Breast epithelium (tissue), 4 donors: ENCODE measurements around the gene CLDN9. TPM values are rescaled to one million over a fixed set of nuclear protein-coding genes. Genes with fewer than 3 reads are reported as not detected.

Source experiments
- DNase-seq, 2 donors: peaks; one replicate each; pipeline ENCODE4 v3.0.0-alpha.2; 2019; ENCODE audit warnings: low spot score in 2 of 2
- H3K27ac ChIP-seq, 2 donors: fragments of 200-600 bp; sonication (generic) in 1 of 2; one replicate each; pipeline ENCODE4 v1.5.1; 2016 to 2019; ENCODE audit warnings: mild to moderate bottlenecking in 1 of 2
- H3K27me3 ChIP-seq, 2 donors: fragments of 200-600 bp; sonication (generic) in 1 of 2; one replicate each; pipeline versions ENCODE4 v1.5.1 to v1.6.0; 2017 to 2019; ENCODE audit warnings: control low read depth in 1 of 2, mild to moderate bottlenecking in 1 of 2
- H3K36me3 ChIP-seq: fragments of 200-600 bp; one replicate; pipeline ENCODE4 v1.5.1; 2019
- H3K4me1 ChIP-seq, 2 donors: fragments of 200-600 bp; sonication (generic); one replicate each; pipeline ENCODE4 v1.5.1; 2016 to 2019; ENCODE audit warnings: control low read depth in 1 of 2
- H3K4me3 ChIP-seq, 3 donors: fragments of 200-600 bp; sonication (generic); 1 replicate in 2 of 3; 2 replicates in 1 of 3; pipeline ENCODE4 v1.5.1; 2016 to 2019; ENCODE audit warnings: mild to moderate bottlenecking in 3 of 3, moderate library complexity in 2 of 3
- H3K9me3 ChIP-seq, 2 donors: fragments of 200-600 bp; sonication (generic) in 1 of 2; one replicate each; pipeline ENCODE4 v1.5.1; 2016 to 2019; ENCODE audit warnings: control low read depth in 1 of 2
- CTCF ChIP-seq, 3 donors: fragments of 450-650 bp; IDR thresholded peaks; one replicate each; pipeline ENCODE4 v1.5.1; 2016 to 2017; ENCODE audit warnings: antibody characterized with exemption in 3 of 3, mild to moderate bottlenecking in 3 of 3, moderate library complexity in 3 of 3
- POLR2A ChIP-seq: fragments of 450-650 bp; IDR thresholded peaks from one replicate; pipeline ENCODE4 v1.6.1; 2016; ENCODE audit warnings: antibody characterized with exemption, mild to moderate bottlenecking, moderate library complexity
- POLR2AphosphoS5 ChIP-seq, 3 donors: sonication (generic); formaldehyde crosslinking; IDR thresholded peaks; one replicate each; pipeline ENCODE4 v1.6.1; 2017; ENCODE audit warnings: antibody characterized with exemption in 3 of 3
- intact Hi-C: fragments of 100-400 bp; cut with DNase I; formaldehyde crosslinking; loops from one replicate; pipeline ENCODE4 v1.15.1; 2023; ENCODE audit warnings: low total_unique reads
- total RNA-seq, 3 donors: library from RNA; depleted of rRNA; stranded (reverse); fragments of >200 nt; gene quantifications; one replicate each; pipeline ENCODE4 v1.1.0, GENCODE V29; 2016

CLDN9 gene
- total RNA-seq, 3 donors from 2014 or later, result 0.15 TPM; not detected in 2

GRCh38 chr16:2975161-2975795 lies 37.4 kb upstream of the CLDN9 start:
- no peak for TF ChIP-seq POLR2AphosphoS5 (IDR thresholded peaks at IDR 0.05)
- TF ChIP-seq CTCF (IDR thresholded peaks at IDR 0.05), result no peak
- no peak for TF ChIP-seq POLR2A
- Histone ChIP-seq H3K9me3 (no peaks in the 10 kb centered on the region), H3K27ac (no peak overlapping the region), H3K36me3 (no peaks in the 10 kb centered on the region), H3K27me3 (no peaks in the 10 kb centered on the region), H3K4me3 (no peak overlapping the region), H3K4me1 (peaks cover under 1 to 4% of the 10 kb centered on the region in 2 donors)
- no peak for DNase-seq
- intact Hi-C loops, result no loop called here

GRCh38 chr16:2976201-2976600 lies 36.5 kb upstream of the CLDN9 start:
- H3K27ac ChIP-seq, result no peak overlapping the region
- intact Hi-C loops, result no loop called here
- H3K36me3 ChIP-seq, result no peaks in the 10 kb centered on the region
- no peak overlapping the region for H3K4me3 ChIP-seq
- no peaks in the 10 kb centered on the region for H3K27me3 ChIP-seq
- peaks cover 0 to 3% of the 10 kb centered on the region in 2 donors for H3K4me1 ChIP-seq
- DNase-seq, result no peak
- H3K9me3 ChIP-seq, result no peaks in the 10 kb centered on the region
- TF ChIP-seq POLR2AphosphoS5 (IDR thresholded peaks at IDR 0.05) (no peak), POLR2A (no peak), CTCF (IDR thresholded peaks at IDR 0.05) (no peak)

- TF ChIP-seq POLR2A, result no peak
- no peak for TF ChIP-seq POLR2AphosphoS5 (IDR thresholded peaks at IDR 0.05)
- TF ChIP-seq CTCF (IDR thresholded peaks at IDR 0.05), result no peak
- DNase-seq, result no peak
- Histone ChIP-seq H3K27me3 (no peaks in the 10 kb centered on the region), H3K4me1 (peaks cover 0 to 3% of the 10 kb centered on the region in 2 donors), H3K27ac (no peak overlapping the region), H3K4me3 (no peak overlapping the region), H3K36me3 (no peaks in the 10 kb centered on the region), H3K9me3 (no peaks in the 10 kb centered on the region)
- intact Hi-C loops, result no loop called here
Observed at GRCh38 chr16:2976673-2977072, 36.0 kb upstream of the CLDN9 start.

- intact Hi-C loops, result no loop called here
- Histone ChIP-seq H3K27ac (no peak overlapping the region), H3K36me3 (no peaks in the 10 kb centered on the region), H3K9me3 (no peaks in the 10 kb centered on the region), H3K27me3 (no peaks in the 10 kb centered on the region), H3K4me1 (peaks cover 0 to 3% of the 10 kb centered on the region in 2 donors), H3K4me3 (no peak overlapping the region)
- TF ChIP-seq CTCF (IDR thresholded peaks at IDR 0.05), result no peak
- TF ChIP-seq POLR2A, result no peak
- no peak for TF ChIP-seq POLR2AphosphoS5 (IDR thresholded peaks at IDR 0.05)
- DNase-seq, result no peak
Observed at GRCh38 chr16:2977440-2977839, 35.3 kb upstream of the CLDN9 start.

GRCh38 chr16:2979669-2980226 lies 33.0 kb upstream of the CLDN9 start:
- H3K27ac ChIP-seq, result no peak overlapping the region
- no peaks in the 10 kb centered on the region for H3K27me3 ChIP-seq
- peaks cover 3 to 6% of the 10 kb centered on the region in 2 donors for H3K4me1 ChIP-seq
- H3K9me3 ChIP-seq, result no peaks in the 10 kb centered on the region
- peak overlapping the region; percentile 73 to 83 (median 78) for H3K4me3 ChIP-seq
- TF ChIP-seq CTCF (IDR thresholded peaks at IDR 0.05) (no peak), POLR2A (no peak), POLR2AphosphoS5 (IDR thresholded peaks at IDR 0.05) (no peak)
- H3K36me3 ChIP-seq, result no peaks in the 10 kb centered on the region
- intact Hi-C loops, result no loop called here
- DNase-seq, result no peak
